ENCODE measurements around the gene PASK.
A peak's percentile ranks its signal among the peaks of the same experiment; 100 is the strongest.
"Not testable (repeated sequence)": the region's sequence is repeated elsewhere in the genome, so short reads cannot be mapped to it uniquely, and the experiment has no call there.

The PASK gene

GRCh38 chr2:241108271-241109209 is 40.7 kb downstream of the PASK start:
- DNase-seq (ENCODE audit: extremely low read depth in 1 of 2, low read depth in 1 of 2): no peak

DNA sequence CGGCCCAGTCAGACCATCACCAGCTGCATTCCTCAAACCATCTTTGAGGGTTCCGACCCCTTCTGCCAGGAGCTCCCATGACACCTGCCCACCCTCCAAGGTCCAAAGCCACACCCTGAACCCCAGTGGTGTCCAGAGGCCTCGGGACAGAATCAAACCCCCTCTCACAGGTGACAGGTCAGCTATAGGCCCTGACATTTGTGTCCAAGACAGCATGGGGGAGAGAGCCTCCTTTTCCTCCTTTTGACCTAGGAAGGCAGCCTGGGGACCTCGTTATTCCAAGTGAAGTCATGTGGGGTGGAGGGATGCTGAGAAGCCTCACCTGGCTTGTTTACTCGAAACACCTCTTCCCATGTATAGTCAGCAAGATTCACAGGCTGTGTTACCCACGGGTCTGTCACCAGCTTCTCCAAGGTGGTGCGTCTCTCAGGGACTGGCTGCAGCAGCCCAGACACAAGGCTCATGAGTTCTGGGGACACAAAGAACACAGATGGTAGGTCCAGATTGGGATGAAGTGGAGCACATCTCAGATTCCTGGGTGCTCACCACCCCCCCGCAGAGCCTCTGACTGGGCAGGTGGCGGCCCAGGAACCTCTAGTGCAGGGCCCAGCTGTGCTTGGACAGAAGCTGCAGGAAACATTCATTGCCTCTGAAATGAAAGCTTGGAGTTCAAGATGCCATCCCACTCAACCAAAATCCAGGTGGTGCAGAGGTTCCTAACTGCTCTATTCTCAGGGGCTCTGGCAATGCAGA is 42.1 kb downstream of the PASK start:
- DNase-seq (ENCODE audit: extremely low read depth in 1 of 2, low read depth in 1 of 2): no peak

DNA sequence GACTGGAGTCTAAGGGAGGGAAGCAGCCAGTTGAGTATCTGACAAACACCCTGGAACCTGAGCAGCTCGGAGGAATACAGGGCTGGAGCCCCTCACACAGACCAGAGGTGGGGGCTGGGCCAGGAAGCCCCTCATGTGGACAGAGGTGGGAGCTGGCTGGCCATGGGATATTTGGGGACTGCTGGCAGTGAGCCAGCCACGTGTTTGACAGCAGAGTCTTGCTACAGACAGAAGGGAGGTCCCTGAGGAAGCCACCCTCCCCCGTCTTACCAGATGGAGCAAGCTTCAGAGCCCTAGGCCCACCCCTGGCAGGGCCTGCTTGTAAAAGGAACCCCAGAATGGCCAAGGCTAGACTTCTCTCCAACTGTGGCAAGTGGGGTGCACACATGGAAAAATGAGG is 43.6 kb downstream of the PASK start:
- no peak for DNase-seq (ENCODE audit: extremely low read depth in 1 of 2, low read depth in 1 of 2)

DNA sequence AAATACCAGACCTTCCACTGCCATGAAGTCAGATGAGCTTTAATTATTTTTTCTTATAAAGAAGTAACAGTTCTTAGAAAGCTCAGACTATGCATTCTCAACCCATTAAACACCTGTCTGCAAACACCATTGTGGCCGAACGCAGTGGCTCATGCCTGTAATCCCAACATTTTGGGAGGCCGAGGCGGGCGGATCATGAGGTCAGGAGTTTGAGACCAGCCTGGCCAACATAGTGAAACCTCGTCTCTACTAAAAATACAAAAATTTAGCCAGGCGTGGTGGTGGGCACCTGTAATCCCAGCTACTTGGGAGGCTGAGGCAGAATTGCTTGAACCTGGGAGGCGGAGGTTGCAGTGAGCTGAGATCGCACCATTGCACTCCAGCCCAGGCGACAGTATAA is 44.7 kb downstream of the PASK start:
- not testable (repeated sequence) for DNase-seq (ENCODE audit: extremely low read depth in 1 of 2, low read depth in 1 of 2)

DNA sequence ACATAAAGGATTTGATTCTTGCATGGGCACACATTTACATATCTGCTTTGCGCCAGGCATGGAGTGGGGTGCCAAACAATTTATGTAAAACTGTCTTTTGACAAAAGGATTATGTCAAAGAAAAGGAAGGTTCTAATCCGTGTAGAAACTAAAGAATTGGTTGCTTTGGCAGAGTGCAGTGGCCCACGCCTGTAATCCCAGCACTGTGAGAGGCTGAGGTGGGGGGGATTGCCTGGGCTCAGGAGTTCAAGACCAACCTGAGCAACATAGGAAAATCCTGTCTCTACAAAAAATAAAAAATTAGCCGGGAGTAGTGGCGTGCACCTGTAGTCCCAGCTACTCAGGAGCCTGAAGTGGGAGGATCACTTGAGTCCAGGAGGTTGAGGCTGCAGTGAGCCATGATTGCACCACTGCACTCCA is 46.1 kb downstream of the PASK start:
- no peak for DNase-seq (ENCODE audit: extremely low read depth in 1 of 2, low read depth in 1 of 2)

DNA sequence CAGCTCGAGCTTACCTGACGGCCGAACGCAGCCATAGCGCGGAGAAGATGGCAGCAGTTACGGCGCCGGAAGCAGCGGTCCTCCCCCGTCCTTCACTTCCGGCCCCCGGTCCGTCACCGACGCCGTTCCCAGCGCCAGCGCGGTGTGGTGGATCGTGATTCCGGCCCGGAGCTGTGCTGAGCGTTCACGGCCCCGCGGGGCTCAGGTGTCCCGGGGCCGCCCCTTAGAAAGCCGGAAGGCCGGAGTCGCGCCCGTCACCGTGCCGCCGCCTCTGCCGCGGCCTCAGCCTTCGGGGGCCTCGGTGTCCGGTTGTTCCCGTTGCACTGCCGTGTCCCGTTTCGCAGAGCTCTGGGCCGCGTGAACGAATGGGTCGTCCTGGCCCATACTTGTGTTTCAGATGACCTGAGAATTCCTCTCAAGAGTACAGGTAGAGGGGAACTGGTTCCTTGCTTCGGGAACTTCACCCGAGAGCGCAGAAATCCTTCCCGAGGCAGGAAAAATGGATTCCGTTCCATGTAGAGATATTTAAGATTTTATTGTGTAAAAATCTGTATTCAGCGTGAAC is 47.0 kb downstream of the PASK start, which contains the start of gene MTERF4:
Gene MTERF4, minus strand, starts transcription at position 49 of the 565 bp plus-strand sequence. Its CDS starts 14 bp downstream, at position 35.
- peak; percentile 60 to 81 for DNase-seq (ENCODE audit: extremely low read depth in 1 of 2, low read depth in 1 of 2)

DNA sequence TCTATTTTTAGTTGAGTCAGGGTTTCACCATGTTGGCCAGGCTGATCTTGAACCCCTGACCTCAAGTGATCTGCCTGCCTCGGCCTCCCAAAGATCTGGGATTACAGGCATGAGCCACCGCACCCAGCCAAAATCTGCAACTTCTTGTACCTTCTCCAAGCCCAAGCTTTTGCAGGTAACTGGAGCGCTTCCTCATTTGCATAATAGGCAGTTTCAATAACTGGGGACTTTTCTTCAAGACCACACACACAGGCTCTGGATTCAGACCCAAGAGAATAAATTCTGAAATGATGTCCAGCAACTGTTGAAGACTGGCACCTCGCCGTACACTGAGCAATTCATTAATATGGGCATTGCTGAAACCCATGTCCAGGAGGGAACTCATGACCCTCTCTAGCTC is 50.0 kb downstream of the PASK start:
- no peak for DNase-seq (ENCODE audit: extremely low read depth in 1 of 2, low read depth in 1 of 2)

DNA sequence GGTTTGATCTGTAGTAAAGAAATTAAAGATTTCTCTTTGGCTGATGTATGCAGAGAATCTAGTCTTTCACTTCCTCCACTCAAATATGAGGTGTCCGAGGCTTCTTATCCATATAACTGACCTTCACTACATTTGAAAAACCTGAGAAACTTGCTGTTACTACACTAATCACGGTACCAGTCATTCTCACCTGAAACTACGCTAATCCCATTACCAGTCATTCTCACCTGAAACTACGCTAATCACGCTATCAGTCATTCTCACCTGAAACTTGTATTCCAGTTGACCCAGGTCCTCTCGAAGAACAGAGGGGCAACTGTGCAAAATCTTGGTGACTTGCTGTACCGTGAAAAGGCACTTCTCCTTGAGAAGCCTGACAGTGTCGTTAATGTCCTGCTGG is 52.3 kb downstream of the PASK start:
- no peak for DNase-seq (ENCODE audit: extremely low read depth in 1 of 2, low read depth in 1 of 2)

GRCh38 chr2:241095594-241096290 is 53.5 kb downstream of the PASK start:
- no peak for DNase-seq (ENCODE audit: extremely low read depth in 1 of 2, low read depth in 1 of 2)

DNA sequence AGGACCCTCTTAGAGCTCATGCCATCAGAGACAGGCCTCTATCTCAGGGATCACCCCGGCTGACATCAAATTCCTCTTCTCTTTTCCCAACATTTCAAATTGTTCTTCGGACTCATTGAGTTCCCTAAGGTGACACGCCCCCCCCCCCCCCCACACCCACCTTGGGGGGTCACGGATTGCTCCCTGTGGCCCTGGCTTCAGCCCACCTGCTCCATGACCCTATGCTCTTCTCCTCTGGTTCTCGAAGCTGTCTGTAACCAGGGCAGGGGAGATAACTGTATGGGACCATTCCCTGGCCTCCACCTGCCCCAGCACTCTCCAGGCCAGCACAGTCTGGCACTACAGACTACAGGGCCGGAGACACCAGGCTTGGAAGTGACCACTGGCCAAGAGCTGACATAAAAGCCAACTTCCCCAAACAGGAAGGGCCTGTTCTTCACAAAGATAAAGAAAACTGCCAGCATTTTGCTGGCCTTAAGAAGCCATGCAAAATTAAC is 54.3 kb downstream of the PASK start:
- DNase-seq (ENCODE audit: extremely low read depth in 1 of 2, low read depth in 1 of 2): no peak

GRCh38 chr2:241094172-241094571 is 55.1 kb downstream of the PASK start:
- no peak for DNase-seq (ENCODE audit: extremely low read depth in 1 of 2, low read depth in 1 of 2)

DNA sequence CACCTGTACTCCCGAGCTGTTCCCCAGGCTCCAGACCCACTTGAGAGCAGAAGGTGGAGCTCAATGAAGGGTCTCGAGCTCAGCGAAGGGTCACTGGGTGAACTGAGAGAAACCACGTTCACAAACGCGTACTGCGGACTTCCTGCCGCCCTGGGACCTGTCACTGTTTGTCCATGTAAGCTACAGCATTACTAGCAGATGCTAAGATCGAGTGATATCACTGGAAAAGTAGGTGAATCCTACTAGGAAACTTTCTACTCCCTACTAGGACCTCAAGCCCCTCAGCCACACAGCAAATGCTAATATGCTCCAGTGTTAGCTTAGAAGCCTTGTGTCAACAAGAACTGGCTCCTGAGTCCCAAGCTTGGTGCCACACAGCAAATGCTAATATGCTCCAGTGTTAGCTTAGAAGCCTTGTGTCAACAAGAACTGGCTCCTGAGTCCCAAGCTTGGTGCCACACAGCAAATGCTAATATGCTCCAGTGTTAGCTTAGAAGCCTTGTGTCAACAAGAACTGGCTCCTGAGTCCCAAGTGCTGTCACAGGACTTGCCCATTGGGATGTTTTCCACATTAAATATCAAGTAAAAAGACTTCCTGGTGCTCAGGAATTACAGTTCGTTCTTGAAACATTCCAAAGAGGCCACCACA is 56.0 kb downstream of the PASK start:
- DNase-seq (ENCODE audit: extremely low read depth in 1 of 2, low read depth in 1 of 2): not testable (repeated sequence)

DNA sequence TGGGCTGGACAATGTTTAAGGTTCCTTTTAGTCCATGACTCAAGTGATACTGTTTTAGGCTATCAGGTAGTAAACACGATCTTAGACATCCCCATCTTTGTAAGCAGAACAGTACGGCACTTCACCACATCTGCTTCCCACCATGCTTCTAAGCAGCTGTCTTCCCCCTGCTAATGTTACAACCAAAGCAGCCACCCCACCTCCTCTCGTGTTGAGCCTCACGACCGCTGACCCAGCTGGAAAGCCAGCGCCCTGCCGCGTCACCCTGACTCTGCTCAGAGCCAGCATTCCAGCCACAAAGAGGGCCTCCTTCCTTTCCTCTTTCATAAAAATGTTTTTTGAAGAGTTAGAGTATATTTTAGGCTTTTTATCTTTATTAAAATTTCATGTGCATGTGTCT is 56.6 kb downstream of the PASK start:
- no peak for DNase-seq (ENCODE audit: extremely low read depth in 1 of 2, low read depth in 1 of 2)

DNA sequence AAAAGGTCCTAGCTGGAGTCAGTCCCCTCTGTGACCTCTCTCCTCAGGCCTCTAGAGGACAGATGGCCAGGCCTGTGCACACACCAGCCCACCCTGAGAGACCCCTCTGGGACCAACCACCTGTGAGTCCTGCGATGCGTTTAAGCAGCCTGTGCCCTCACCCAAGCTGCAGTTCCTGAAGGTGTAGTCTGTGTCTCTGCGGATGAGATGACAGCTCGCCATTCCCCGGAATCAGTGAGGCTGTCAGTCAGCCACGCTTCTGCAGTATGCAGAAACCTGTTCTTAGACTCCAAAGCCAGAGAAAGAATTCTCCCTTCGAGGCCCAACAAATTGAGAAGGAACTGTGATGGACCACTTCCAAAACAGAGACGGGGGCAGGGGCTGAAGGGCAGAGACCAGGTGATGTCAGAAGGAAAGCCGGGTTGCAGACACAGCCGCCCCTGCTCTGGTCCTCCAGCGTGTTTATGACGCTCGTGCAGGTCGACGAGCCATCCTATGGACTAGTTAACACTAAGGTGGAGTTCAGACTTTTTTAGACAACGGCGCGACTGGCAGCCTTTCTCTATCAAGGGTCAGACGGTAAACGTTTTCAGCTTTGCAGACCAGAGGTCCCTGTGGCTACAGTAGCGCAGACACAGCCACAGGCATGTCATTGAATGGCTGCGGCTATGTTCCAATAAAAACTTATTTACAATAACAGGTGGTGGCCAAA is 57.4 kb downstream of the PASK start:
- no peak for DNase-seq (ENCODE audit: extremely low read depth in 1 of 2, low read depth in 1 of 2)

GRCh38 chr2:241091201-241091600 is 58.1 kb downstream of the PASK start:
- no peak for DNase-seq (ENCODE audit: extremely low read depth in 1 of 2, low read depth in 1 of 2)

DNA sequence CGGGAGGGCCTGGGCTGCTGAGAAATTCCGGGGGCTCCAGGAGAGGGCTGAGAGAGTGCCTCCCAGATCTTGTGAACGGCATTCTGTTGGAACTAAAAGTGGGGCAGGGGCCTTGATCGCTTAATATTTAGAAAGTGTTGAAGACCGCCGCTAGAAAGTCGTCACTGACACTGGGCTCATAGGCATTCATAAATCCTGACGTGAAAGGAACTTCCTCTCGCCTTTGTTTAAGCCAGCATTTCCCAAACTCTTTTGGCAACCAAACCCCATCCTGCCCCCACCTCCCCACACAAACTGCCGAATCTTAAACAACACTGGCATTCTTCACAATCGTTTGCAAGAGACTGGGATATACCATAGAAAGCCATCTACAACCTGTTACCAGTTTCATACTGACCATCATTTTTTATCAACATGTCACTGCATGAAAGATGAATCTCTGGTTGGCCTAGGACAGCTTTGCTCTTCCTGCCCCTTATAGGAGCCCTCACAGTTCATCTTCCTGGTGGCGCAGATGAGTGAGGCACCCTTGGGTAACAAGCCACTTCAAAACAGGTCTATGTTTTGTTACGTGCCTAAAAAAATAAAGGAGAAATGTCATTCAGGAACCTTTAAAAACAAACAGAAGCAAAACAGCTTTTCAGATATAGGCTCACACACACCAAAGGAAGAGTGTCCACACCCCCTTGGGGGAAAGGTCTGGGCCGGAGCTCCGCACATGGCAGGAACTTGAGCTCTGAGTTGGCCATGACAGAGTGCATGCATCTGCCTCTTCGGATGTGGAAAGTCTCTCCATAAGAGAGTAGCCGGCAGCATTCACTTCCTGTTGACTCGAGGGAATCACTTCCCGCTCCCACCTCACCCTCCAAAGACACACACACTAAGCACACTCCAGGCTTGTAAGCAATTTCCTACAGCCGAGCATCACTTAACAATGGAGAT is 60.2 kb downstream of the PASK start:
- no peak for DNase-seq (ENCODE audit: extremely low read depth in 1 of 2, low read depth in 1 of 2)

GRCh38 chr2:241088376-241088775 is 60.9 kb downstream of the PASK start:
- no peak for DNase-seq (ENCODE audit: extremely low read depth in 1 of 2, low read depth in 1 of 2)

- DNase-seq (ENCODE audit: extremely low read depth in 1 of 2, low read depth in 1 of 2): no peak
These were observed 61.6 kb downstream of the PASK start for GRCh38 chr2:241087420-241088268.

Measured in activated CD8-positive, alpha-beta memory T cell treated with anti-CD3 and anti-CD28 coated beads for 1 hour (primary cell).